ENCODE results near the gene HEMGN. TPM values are rescaled to one million over a fixed set of nuclear protein-coding genes. Genes with fewer than 3 reads are reported as not detected.

HEMGN gene
- total and polyA plus RNA-seq, 2 of the 4 experiments (the other 2 are of a cell fraction), result not detected

GRCh38 chr9:97984188-97985057, 46.5 kb upstream of the HEMGN start:
- POLR2A ChIA-PET (ENCODE audit: unreplicated experiment), result no interaction called here
- Histone ChIP-seq H2BK120ac (ENCODE audit: low read depth, low read length) (no peak overlapping the region), H3K27me3 (ENCODE audit: control insufficient read depth, insufficient read depth, low read length) (no peaks in the 10 kb centered on the region), H3K9me1 (ENCODE audit: insufficient read depth, low read length) (peaks cover 9% of the 10 kb centered on the region), H3K27ac (ENCODE audit: insufficient read depth, low read length) (peak overlapping the region; percentile 93), H3K4me2 (ENCODE audit: low read depth, low read length) (peak overlapping the region; percentile 31; the same call in 1 of the 2 replicates), H4K5ac (ENCODE audit: low read depth, low read length) (peak overlapping the region; percentile 39; the same call in 1 of the 2 replicates), H3K79me1 (ENCODE audit: low read depth in 1 of 2, low read length in 2 of 2) (peaks cover 0 to 26% of the 10 kb centered on the region in 2 experiments; a peak in 2 of 4 replicates), H3K9me3 (ENCODE audit: control insufficient read depth, insufficient read depth, low read length) (no peaks in the 10 kb centered on the region), H3K4ac (ENCODE audit: low read depth, low read length) (peak overlapping the region; percentile 97), H2AFZ (replicated peaks; ENCODE audit: low read length, poor library complexity) (peak overlapping the region; percentile 89), H3K14ac (replicated peaks; ENCODE audit: low read depth, low read length) (peak overlapping the region; percentile 97), H3K36me3 (ENCODE audit: control insufficient read depth, insufficient read depth, low read length) (no peaks in the 10 kb centered on the region; the same call in 1 of the 2 replicates), H2AK9ac (replicated peaks; ENCODE audit: low read depth, low read length, poor library complexity) (peak overlapping the region; percentile 99), H2BK20ac (ENCODE audit: low read depth, low read length) (no peak overlapping the region), H3K56ac (ENCODE audit: extremely low read depth, insufficient read depth, low read length) (peak overlapping the region; percentile 98), H3K9ac (ENCODE audit: low read depth, low read length) (peak overlapping the region; percentile 87), H4K91ac (ENCODE audit: insufficient read depth, low read depth, low read length) (peak overlapping the region; percentile 97), H3K18ac (ENCODE audit: low read depth, low read length) (peak overlapping the region; percentile 40), H3K4me1 (ENCODE audit: control insufficient read depth, insufficient read depth, low read length) (peaks cover 5% of the 10 kb centered on the region), H2BK15ac (ENCODE audit: low read depth, low read length) (peak overlapping the region; percentile 44; the same call in 1 of the 3 replicates), H3K4me3 (ENCODE audit: insufficient read depth, low read depth, low read length) (peak overlapping the region; percentile 84), H4K8ac (ENCODE audit: low read depth in 2 of 2, low read length in 2 of 2) (peak overlapping the region; percentile 87 to 98), H4K20me1 (ENCODE audit: insufficient read depth, low read length) (peaks cover 41% of the 10 kb centered on the region), H3K23ac (ENCODE audit: low read depth, low read length) (peak overlapping the region; percentile 53), H2AK5ac (ENCODE audit: low read depth, low read length) (peak overlapping the region; percentile 99), H2BK5ac (ENCODE audit: low read depth, low read length, poor library complexity, severe bottlenecking) (peak overlapping the region; percentile 91)
- CTCF ChIA-PET, result interaction anchor here (1.5 kb wide), 1 partner anchor 26 kb away, joined by 4 read pairs; no protein-coding TSS in a partner anchor
- ATAC-seq (ENCODE audit: low read depth) (peak; percentile 27), DNase-seq (peak; percentile 78)
- WGBS, 2 experiments (ENCODE audit: extremely low coverage in 2 of 2, insufficient read length in 1 of 2), result 1% methylated on average over 50 of the region's 116 CpGs; no CpG with 5 or more reads in 1 of the 2 experiments
- dilution Hi-C loops (cut with HindIII; ENCODE audit: low sequenced_read_pairs, unreplicated experiment), result no loop called here
- intact Hi-C loops (cut with micrococcal nuclease), result no loop called here
- BruUV-seq (replicated peaks), result no TSS peak
- in situ Hi-C loops (cut with MboI; ENCODE audit: low sequenced_read_pairs), result no loop called here
- TF ChIP-seq BHLHE40 (IDR thresholded peaks at IDR 0.05; ENCODE audit: low read depth, low read length) (peak; percentile 72), USF2 (IDR thresholded peaks at IDR 0.05; ENCODE audit: low read depth, low read length) (peak; percentile 47), CEBPB (IDR thresholded peaks at IDR 0.05; ENCODE audit: low read depth, low read length) (peak; percentile 88), POLR2A (IDR thresholded peaks at IDR 0.05; ENCODE audit: low read depth, low read length) (peak; percentile 80), RCOR1 (IDR thresholded peaks at IDR 0.05; ENCODE audit: insufficient replicate concordance, low read length) (no peak), SMC3 (IDR thresholded peaks at IDR 0.05; ENCODE audit: low read depth, low read length) (no peak), MAZ (IDR thresholded peaks at IDR 0.05; ENCODE audit: borderline replicate concordance, low read depth, low read length) (peak; percentile 70), MAFK (IDR thresholded peaks at IDR 0.05; ENCODE audit: low read depth, low read length) (no peak), CHD1 (IDR thresholded peaks at IDR 0.05; ENCODE audit: low read depth, low read length) (peak; percentile 62; the same call in 1 of the 2 replicates), NFE2L2 (IDR thresholded peaks at IDR 0.05; ENCODE audit: low read depth, low read length) (no peak), ELK1 (IDR thresholded peaks at IDR 0.05; ENCODE audit: borderline replicate concordance, low read depth, low read length) (no peak), MXI1 (IDR thresholded peaks at IDR 0.05; ENCODE audit: borderline replicate concordance, low read depth, low read length) (peak; percentile 78; the same call in 1 of the 2 replicates), RFX5 (IDR thresholded peaks at IDR 0.05; ENCODE audit: low read depth, low read length) (no peak)
